ENCODE data around the gene HMCN2.

The HMCN2 gene

DNA sequence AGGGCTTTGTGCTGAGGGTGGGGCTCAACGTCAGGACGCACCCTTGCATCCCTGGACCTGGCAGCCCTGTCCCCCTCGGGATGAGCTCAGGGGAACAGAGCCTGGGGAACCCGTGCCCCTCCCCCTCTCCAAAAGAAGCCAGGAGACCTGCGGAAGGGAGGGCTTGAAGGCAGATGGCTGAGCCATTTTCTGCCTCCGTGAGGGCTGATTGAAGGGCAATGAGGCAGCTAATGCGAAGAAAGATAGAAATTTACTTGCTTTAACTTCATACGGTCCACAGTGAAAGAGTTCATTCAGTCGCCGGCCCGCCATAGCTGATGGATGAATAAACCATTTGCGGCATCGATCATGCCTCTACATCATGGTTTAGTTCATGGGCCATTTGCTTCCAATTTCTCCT, 208.0 kb downstream of the HMCN2 start:
- no peak for DNase-seq

DNA sequence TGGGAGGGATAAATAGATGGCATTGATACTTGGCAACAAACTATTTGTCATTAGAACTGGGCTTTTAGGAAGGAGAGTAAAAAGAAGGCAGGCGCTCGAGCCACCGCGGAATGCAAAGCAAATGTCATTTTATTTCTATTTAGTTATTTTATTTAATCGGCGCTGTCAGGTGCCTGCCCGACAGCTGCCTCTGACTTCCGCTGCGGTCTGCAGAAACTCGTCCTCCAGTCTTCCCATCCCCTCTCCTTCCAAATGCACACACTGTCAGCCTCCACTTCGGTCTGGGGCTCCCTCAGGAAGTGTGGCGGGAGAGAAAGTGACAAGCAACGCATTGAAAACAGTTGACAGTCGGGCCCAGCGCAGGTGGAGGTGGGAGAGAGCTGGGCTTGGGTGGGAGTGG, 208.5 kb downstream of the HMCN2 start:
- no peak for DNase-seq

DNA sequence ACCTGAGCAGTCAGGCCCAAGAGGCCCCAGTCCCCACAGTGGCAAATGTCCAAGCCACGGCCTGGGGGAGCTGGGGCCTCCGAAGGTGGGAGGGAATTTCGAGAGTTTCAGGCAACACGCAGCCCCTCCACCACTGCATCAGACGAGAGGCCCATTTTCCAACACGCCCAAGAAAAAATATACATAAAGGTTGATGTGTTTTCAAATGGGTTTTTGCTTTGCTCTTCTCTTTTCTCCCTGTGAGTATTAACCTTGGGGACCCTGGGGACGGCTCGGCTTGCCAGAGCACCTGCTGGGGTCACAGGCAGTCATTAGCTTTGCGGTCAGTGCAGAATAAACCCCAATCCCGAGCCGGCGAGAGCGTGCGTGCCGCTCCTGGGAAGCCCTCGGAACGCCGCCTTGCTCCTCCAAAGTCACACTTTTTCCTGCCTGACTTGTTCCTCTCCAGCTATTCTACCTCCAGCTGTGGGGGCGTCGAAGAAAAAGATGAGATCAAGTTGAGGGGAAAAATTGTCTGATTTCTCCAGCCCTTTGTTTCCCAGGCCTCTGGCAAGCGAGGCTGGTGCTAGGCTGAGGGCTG, 210.7 kb downstream of the HMCN2 start:
- no peak for DNase-seq

DNA sequence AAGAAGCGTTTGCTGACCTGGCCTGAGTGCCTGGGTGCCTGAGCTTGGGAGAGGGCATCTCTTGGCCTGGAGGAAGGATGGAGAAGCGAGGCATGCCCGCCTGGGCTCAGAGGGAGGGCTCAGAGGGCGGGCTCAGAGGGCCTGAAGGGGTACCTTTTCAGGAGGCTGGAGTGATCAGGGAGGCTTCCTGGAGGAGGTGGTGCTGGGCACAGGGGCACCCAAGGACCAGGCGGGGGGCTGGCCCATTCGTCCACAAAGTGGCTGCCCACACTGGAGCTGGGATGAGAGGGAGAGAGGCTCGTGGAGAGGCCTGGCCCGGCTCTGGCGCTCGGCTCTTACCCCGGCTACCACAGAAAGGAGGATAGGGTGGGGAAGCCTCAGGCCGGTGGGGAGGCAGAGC, 212.0 kb downstream of the HMCN2 start:
- no peak for DNase-seq

DNA sequence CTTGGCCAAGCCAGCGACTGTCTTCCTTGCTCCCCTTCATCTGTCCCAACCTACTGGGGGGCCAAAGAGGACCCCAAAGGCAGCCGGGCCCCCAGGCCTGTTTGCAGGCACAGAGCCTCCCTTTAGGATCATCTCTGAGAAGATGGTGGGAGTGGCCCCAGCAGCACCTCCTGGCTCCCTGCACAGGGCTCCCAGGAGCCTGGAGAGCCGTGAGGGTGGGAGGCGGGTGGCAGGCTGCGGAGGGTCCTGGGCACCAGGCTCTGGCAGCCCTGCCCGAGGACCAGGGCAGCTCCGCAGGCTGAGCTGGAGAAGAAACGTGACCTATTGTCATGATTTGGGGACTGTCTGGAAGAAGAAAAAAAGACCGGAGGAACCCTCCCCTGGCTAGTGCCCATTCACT, 212.6 kb downstream of the HMCN2 start:
- no peak for DNase-seq

DNA sequence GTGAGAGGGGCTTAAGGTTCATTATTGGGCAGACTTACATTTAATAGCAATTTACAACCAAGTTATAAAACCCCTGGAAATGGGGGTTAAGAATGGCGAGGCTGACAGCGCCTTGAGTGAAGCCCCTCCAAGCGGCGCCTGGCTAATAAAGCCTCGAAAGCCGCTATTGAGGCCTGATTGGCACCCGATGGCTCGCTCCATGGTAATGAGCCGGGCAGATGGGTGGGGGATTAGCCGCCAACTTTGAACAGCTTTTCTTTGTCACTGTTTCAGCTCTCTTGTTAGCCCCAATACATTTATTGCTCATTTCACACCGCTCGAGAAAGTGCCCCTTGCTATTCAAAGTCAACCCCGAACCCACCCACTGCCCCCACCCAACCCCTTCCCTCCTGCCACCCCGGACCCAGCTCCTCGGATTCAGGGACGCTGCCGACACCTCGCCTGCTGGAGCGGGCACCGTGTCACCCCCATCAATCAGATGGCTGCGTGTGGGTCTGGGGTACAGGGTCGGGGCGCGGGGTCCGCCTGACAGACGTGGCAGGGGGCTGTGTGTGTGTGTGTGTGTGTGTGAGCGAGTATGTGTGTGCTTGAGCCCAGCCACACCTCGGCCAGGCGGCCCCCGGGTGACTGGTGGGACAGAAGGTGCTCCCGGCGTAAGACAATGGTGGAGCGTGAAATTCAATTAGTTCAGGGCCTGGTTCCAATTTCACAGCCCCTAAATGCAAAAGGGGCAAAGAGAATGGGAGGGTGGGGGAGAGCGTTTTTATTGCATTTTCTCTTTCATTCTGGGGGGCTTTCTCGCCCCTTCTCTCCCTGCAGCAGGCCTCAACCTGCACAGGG, 213.4 kb downstream of the HMCN2 start:
- no peak for DNase-seq

DNA sequence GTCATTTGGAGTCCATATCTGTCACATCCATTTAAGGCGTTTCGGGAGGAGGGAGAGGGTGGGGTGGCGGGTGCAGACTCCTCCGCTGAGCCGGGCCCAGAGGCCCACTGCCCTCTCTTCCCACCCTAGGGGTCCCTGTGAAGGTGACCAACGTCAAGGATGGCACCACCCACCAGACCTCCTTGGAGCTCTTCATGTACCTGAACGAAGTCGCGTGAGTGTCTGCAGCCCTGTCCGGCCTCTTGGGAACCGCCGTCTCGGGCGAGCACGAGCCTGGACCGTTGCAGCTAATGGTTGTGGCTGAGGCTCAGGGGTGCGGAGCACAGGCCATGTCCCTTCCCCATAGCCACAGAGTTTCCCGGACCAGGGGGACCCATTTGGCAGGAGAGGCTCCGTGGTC, 214.0 kb downstream of the HMCN2 start:
- DNase-seq, result no peak

DNA sequence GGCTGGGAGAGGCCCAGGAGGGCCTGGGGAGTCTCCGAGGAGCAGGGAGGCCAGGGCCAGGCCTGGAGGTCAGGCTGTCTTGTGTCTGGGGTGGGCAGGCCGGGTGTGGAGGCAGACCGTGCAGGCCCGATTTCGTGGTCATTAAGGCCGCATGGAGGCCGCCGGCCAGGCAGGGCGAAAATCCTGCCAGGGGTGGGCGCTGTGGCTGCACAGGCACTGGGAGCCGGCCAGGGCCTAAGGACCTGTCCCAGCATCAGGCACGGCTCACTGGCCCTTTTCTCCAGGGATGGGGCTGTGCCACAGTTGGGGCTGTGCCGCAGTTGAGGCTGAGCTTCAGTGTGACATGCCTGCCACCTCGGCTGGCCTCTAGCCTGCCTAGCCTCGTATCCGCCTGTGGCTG, 215.1 kb downstream of the HMCN2 start:
- no peak for DNase-seq

DNA sequence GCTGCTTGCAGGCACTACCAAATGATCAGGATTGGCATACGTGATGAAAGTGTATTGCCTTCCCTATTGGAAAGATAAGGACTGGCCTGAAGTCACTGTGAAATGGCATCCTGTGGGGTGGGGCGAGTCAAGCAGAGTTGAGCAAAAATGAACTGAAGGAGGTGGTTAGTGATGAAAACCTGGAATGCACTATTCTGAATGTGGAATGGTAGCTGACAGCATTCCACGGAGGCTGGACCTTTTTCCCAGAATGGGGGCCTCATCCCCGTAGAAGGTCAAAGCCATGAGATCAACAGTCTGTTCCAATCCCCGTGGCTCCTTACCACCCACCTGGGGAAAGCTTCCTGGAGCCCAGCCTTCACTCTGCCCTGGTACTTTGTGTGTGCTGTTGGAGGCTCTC, 216.9 kb downstream of the HMCN2 start:
- DNase-seq, result no peak

DNA sequence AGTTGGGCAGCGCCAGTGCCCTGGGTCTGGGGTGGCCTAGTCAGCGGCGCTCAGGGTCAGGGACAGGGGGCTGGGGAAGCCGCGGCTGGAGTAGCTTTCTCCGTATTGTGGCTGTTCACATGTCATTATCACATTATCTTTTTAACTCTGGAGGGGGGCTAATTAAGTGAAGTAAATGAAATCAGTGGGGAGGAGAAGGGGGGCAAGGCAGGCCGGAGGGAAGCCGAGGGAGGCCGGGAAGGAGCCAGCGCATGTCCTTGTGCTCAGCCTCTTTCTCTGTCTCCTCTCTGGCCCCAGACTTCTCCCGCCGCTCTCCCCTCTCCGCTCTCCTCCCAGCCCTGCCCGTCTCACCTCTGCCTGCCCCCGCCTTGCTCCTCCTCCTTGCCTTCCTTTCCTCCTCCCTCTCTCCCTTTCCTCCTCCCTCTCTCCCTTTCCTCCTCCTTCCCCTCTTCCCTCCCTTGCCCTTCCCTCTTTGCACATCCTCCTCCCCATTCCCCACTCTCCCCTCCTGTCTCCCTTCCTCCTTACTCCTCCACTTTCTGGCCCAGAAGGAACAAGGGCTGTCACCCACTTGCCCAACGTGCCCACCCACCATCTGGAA, 217.9 kb downstream of the HMCN2 start:
- no peak for DNase-seq

All from effector CD4-positive, alpha-beta T cell (primary cell).